ENCODE data around the gene SEL1L.
A peak's percentile ranks its signal among the peaks of the same experiment; 100 is the strongest.

The SEL1L gene

DNA sequence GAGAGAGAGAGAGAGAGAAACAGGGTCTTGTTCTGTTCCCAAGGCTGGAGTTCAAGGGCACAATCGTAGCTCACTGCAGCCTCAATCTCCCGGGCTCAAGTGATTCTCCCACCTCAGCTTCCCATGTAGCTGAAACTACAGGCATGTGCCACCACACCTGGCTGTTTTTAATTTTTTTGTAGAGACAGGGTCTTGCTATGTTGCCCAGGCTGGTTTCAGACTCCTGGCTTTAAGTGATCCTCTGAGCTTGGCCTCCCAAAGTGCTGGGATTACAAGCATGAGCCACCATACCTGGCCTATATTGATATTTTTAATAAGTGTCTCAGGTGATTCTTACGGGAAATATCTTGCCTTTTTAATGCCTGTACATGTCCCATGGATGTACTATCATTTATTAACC lies 82.7 kb downstream of the SEL1L start:
- ATAC-seq: no peak
- H3K27me3 Mint-ChIP-seq: peaks cover 18% of the 10 kb centered on the region

DNA sequence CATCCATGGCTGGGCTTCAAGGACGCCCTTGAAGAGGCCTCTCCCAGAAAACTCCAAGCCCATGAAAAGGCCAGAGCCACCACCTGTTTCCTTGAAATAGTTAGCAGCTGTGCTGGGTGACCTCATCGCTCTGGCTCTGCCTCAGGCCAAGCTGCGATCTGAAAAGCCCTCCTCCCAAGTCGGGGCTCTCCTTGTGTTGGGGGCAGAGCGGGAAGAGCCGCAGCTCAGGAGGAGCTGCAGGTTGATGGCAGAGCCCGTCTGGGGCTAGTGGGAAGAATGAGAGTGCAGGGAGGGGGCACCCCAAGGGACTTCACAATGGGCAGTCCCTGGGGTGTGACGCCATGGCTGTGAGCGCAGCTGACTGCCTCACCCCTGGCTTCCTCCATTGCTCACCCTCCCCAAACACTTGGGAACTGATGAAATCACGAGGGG lies 83.5 kb downstream of the SEL1L start:
- peaks cover 7% of the 10 kb centered on the region for H3K4me1 Mint-ChIP-seq
- H3K4me3 Mint-ChIP-seq: no peak overlapping the region
- ATAC-seq: no peak
- no peaks in the 10 kb centered on the region for H3K36me3 Mint-ChIP-seq
- no peaks in the 10 kb centered on the region for H3K9me3 Mint-ChIP-seq
- H3K27ac Mint-ChIP-seq: no peak overlapping the region
- H3K27me3 Mint-ChIP-seq: peaks cover 18% of the 10 kb centered on the region

More for the DNA sequence above, 82.7 kb downstream of the SEL1L start:
- Mint-ChIP-seq H3K4me1 (peaks cover 14% of the 10 kb centered on the region), H3K27ac (no peak overlapping the region), H3K9me3 (no peaks in the 10 kb centered on the region), H3K4me3 (no peak overlapping the region), H3K36me3 (no peaks in the 10 kb centered on the region)

DNA sequence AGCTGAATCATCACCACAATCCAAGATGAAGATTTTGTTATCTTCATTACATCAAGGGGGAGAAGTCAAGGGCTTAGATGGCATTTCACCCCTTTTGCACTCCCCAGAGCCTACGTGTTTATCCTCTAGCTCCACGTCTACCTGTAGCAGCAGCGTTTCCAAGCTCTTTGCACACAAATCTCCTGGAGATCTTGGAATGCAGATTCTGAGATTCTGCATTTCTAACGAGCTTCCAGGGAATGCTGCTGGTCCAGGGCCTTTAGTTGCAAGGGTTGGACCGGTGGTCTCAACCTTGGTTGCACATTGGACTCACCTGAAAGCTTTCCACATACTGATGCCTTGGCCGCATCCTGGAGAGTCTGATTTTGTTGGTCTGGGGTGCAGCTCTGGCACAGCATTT lies 84.1 kb downstream of the SEL1L start:
- peaks cover 1% of the 10 kb centered on the region for H3K4me1 Mint-ChIP-seq
- no peak overlapping the region for H3K27ac Mint-ChIP-seq
- H3K27me3 Mint-ChIP-seq: peaks cover 19% of the 10 kb centered on the region
- H3K4me3 Mint-ChIP-seq: no peak overlapping the region
- no peaks in the 10 kb centered on the region for H3K36me3 Mint-ChIP-seq
- no peak for ATAC-seq
- no peaks in the 10 kb centered on the region for H3K9me3 Mint-ChIP-seq

DNA sequence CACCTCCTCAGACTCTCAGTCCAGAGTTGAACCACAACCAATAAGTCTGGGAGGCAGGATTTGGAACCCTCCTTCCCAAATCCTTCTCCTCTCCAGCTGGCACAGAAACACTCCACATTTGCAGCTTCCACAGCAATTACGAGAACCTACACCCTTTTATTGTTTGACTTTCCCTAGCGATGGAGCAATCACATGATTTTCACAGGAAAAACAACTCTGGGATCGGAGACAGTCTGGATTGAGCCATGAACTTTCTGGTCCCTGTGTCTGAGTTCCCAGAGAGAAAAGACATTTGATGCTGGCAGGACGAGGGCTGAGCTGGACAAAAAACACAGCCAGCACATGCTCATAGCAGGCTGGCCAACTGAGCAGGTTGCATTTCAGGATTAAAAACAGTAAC lies 84.5 kb downstream of the SEL1L start:
- Mint-ChIP-seq H3K4me1 (no peaks in the 10 kb centered on the region), H3K4me3 (no peak overlapping the region), H3K27ac (no peak overlapping the region), H3K36me3 (no peaks in the 10 kb centered on the region), H3K27me3 (peaks cover 23% of the 10 kb centered on the region), H3K9me3 (no peaks in the 10 kb centered on the region)
- ATAC-seq: no peak

DNA sequence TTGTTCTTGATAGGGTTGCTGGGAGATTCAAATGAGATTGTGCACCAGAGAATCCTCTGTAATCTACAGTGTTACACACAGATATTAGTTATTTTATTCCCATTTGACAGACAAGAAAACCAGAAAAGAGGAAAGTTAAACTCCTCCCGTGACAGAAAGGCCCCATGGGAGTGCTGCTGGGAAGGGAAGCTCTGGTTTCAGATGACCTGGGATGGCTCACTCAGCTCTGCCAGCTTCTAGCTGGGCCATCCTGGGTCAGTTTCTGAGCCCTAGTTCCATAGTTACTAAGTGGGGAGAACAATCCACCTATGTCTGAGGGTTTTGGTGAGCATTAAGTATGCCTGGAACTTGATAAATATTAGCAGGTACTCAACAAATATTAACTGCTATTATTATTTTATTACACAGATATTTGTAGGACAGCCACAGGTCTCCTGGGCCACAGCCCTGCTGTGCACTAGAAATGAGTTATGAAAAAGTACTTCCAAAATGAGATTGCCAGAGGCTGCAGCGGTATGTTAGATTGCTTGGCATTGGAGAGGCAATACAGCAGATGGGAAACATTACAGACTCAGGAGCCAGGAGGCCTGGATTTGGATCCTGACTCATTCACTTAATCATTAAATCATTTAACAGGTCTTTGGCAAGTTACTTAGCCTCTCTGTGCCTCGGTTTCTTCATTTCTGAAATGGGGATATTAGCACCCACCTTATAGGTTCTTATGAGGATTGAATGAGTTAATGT lies 86.5 kb downstream of the SEL1L start:
- H3K4me3 Mint-ChIP-seq: no peak overlapping the region
- H3K27ac Mint-ChIP-seq: no peak overlapping the region
- peaks cover 3% of the 10 kb centered on the region for H3K9me3 Mint-ChIP-seq
- ATAC-seq: no peak
- no peaks in the 10 kb centered on the region for H3K36me3 Mint-ChIP-seq
- peaks cover 41% of the 10 kb centered on the region for H3K27me3 Mint-ChIP-seq
- H3K4me1 Mint-ChIP-seq: no peaks in the 10 kb centered on the region

DNA sequence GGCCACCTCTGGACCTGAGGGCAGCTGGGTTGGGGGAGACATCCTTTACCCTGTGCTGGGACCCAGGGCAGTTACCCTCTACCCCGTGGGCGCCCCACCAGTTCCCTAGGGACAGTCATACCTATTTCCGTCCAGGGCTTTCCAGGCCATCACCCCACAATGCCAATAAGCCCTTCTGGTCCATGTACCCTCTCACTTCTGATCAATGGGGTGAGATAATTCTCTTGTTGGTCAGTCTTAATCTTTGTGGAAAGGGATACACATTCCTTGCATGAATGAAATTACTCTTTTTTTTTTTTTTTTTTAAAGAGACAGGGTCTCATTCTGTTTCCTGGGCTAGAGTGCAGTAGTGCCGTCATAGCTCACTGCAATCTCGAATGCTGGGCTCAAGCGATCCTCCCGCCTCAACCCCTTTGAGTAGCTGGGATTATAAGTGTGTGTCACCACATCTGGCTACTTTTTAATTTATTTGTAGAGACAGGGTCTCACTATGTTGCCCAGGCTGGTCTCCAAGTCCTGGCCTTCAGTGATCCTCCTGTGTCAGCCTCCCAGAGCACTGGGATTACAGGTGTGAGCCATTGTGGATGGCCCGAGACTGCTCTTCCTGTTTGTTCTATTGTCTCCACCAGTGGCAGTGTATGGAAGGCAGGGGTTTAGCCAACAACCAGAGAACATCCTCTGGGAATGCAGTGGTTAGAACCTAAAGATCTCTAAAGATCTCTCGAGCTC lies 87.2 kb downstream of the SEL1L start:
- H3K27ac Mint-ChIP-seq: no peak overlapping the region
- peaks cover 48% of the 10 kb centered on the region for H3K27me3 Mint-ChIP-seq
- no peaks in the 10 kb centered on the region for H3K36me3 Mint-ChIP-seq
- peaks cover 3% of the 10 kb centered on the region for H3K9me3 Mint-ChIP-seq
- no peaks in the 10 kb centered on the region for H3K4me1 Mint-ChIP-seq
- no peak overlapping the region for H3K4me3 Mint-ChIP-seq
- ATAC-seq: no peak

DNA sequence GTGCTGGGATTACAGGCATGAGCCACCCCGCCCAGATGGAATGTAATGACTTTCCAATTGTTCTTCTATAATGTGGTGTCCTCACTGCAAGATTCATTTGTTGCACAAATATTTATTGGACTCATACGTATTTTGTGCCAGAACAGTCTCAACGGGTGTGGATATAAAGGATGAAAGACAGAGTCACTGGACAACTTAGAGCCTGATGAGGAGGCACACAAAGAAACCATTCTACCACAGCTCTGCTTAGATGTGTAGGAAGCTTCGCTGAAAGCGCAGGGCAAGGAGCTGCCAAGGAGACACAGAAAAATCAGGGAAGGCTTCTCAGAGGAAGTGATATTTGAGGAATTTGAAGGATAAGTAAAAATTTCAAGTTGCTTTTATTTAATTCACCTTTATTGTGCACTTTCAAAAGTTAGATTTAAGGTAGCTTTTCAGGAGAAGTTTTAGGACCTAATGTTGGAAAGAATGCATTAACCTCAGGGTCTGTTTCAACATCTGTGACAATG lies 92.0 kb downstream of the SEL1L start:
- Mint-ChIP-seq H3K9me3 (peaks cover 3% of the 10 kb centered on the region), H3K4me1 (peaks cover 9% of the 10 kb centered on the region), H3K27me3 (peaks cover 59% of the 10 kb centered on the region), H3K27ac (no peak overlapping the region), H3K36me3 (no peaks in the 10 kb centered on the region), H3K4me3 (no peak overlapping the region)
- no peak for ATAC-seq

DNA sequence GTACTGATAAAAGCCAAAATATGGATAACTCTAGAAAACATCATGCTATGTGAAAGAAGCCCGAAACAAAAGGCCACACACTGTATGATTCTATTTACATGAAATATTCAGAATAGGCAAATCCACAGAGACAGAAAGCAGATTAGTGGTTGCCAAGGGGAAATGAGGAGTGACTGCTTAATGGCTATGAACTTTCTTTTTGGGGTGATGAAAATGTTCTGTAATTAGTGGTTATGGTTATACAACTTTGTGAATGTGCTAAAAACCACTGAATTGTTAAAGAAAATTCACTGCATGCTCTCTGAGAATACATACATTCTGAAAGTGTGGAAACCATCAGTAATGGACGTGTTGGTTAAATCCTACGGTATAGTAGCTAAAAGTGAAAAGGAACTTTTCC lies 93.6 kb downstream of the SEL1L start:
- ATAC-seq: no peak
- peaks cover 17% of the 10 kb centered on the region for H3K4me1 Mint-ChIP-seq

DNA sequence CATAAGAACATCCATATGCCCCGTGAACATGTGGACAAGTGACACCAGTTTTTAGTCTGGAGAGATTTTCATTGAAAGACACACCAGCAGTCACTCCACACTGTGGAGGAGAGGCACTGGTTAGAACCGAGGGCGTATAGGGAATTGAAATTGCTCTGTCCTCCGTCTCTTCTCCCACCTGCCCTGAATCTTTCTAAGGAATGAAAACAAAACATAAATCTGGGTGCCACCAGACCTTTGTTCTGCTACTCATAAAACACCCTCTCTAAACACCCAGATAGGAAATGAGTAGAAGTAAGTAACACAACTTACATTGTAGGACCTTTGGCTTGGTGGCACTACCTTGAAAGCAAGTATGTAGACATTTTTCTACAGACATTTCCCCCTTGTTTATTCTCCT lies 96.4 kb downstream of the SEL1L start:
- no peaks in the 10 kb centered on the region for H3K36me3 Mint-ChIP-seq
- H3K4me1 Mint-ChIP-seq: peaks cover 18% of the 10 kb centered on the region
- H3K27ac Mint-ChIP-seq: no peak overlapping the region
- peak overlapping the region; percentile 49 for H3K4me3 Mint-ChIP-seq
- H3K27me3 Mint-ChIP-seq: peaks cover 73% of the 10 kb centered on the region
- no peaks in the 10 kb centered on the region for H3K9me3 Mint-ChIP-seq
- ATAC-seq: no peak

More for the DNA sequence above, 93.6 kb downstream of the SEL1L start:
- Mint-ChIP-seq H3K27ac (no peak overlapping the region), H3K36me3 (no peaks in the 10 kb centered on the region), H3K4me3 (no peak overlapping the region), H3K27me3 (peaks cover 68% of the 10 kb centered on the region), H3K9me3 (peaks cover 3% of the 10 kb centered on the region)

DNA sequence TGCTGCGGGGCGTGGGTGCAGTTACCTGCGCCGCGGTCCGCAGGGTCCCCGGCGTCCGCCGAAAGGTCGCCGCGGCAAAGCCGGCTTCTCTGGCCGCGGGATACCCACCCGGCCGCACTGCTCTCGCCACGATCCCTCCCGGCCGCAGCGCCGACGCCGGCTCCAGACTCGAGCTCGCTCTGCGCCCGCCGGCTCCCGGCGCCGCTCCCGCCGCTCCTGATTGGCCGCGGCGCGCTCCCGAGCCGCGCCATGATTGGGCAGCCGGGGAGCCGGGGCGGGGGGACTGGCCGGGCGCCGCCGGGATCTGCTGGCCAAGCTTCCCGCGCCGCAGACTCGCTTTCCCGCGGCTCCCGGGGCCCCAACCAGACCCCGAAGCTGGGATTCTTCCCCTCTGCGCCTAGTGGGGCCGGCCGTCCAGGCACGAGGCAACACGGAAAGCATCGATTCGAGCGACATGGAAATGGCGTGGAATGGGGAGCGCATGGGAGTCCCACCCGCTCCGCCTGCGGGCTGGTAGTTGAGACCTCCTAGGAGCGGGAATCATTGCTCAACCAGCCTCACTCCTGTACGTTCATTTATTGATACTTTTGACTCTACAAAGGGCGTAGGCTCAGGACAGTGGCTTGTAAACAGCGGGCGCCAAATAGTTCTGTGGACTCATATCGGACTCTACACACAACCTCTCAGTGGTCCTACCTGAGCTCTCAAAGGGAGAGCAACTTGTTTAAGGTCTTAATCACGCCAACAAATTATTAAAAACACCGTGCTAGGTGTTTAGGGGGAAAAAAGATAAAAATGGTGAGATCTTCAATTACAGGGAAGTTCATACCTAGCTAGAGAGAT lies 97.1 kb downstream of the SEL1L start:
- H3K36me3 Mint-ChIP-seq: no peaks in the 10 kb centered on the region
- no peaks in the 10 kb centered on the region for H3K9me3 Mint-ChIP-seq
- peak overlapping the region; percentile 49 for H3K4me3 Mint-ChIP-seq
- peaks cover 72% of the 10 kb centered on the region for H3K27me3 Mint-ChIP-seq
- H3K4me1 Mint-ChIP-seq: peaks cover 18% of the 10 kb centered on the region
- no peak overlapping the region for H3K27ac Mint-ChIP-seq
- peak; percentile 68 for ATAC-seq

DNA sequence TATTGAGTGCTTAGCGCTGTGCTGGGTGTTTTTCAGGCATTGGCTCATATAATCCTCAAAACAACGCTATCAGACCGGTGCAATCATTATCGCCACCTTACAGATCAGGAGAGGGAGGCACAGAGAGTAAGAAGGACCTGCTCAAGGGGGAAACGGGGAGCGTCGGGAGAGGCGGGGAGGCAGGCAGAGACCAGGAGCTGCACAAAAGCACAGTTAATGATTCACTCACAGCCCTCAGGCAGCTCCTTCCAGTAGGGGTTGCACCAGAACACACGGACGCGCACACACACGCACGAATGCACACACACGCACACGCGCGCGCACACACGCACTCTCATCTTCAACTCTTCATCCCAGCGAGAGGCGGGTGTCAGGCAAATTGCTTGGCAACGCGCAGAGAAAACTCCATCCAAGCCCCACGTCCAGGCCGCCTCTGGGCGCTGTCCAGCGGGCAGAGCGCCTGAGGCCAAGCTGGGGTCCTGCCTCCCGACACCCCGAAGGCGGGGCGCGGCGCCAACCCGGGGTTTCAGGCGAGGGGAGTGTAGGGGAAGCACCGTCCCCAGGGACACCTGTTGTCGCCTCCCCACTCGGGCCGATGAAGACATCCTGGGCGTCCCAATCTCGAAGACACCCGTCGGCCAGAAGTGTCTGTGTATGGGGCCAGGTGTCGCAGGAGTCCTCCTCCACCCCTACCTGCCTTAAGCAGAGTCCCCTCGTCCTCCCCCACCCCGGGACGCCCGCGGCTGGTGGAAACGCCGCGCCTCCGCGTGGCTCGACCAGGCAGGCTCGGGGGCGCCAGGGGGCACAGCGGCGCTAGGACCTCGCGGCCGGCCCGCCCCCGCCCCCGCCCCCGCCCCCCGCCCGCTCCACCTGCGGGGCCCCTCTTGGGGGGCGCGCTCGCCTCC lies 98.0 kb downstream of the SEL1L start:
- peaks cover 63% of the 10 kb centered on the region for H3K27me3 Mint-ChIP-seq
- H3K4me3 Mint-ChIP-seq: peak overlapping the region; percentile 58
- H3K36me3 Mint-ChIP-seq: no peaks in the 10 kb centered on the region
- ATAC-seq: peak; percentile 51
- peaks cover 18% of the 10 kb centered on the region for H3K4me1 Mint-ChIP-seq
- H3K9me3 Mint-ChIP-seq: no peaks in the 10 kb centered on the region
- no peak overlapping the region for H3K27ac Mint-ChIP-seq

DNA sequence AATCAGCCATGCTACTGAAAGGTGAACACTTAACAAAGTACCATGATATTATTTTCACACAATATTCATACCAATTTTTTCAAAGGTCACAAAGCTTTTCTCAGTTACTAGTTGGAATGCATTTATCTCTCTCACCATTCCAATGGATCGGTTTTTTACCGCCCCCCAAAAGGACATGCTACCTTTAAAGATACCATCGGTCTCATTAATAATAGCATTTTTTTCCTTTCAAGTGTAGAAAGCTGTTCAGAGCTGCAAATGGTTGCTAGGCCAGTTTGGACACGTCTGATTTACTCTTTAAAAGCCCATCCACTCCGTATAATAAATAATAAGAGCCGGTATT lies 98.6 kb downstream of the SEL1L start:
- peak overlapping the region; percentile 58 for H3K4me3 Mint-ChIP-seq
- no peaks in the 10 kb centered on the region for H3K36me3 Mint-ChIP-seq
- no peak for ATAC-seq
- no peak overlapping the region for H3K27ac Mint-ChIP-seq
- H3K9me3 Mint-ChIP-seq: no peaks in the 10 kb centered on the region
- H3K4me1 Mint-ChIP-seq: peaks cover 18% of the 10 kb centered on the region
- peaks cover 68% of the 10 kb centered on the region for H3K27me3 Mint-ChIP-seq

DNA sequence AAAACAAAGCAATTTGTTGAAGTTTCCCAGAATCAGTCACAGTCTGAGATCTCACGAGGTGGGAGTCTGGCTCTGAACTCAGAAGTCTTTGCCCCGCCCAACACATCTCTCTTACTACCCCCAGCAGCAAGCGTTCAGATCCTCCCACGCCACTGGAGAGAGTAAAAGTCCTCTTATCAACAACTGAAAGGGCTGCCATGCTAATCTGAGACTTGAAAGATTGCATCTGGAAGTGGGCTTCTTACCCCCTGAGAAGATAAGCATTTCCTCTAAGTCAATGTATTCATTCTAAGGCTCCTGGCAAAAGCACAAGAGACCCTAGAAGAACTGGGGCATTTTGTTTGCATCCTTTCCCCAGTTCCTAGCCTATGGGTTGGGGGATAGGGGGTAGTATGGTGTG lies 99.4 kb downstream of the SEL1L start:
- Mint-ChIP-seq H3K9me3 (no peaks in the 10 kb centered on the region), H3K4me3 (no peak overlapping the region), H3K36me3 (no peaks in the 10 kb centered on the region), H3K27me3 (peaks cover 72% of the 10 kb centered on the region), H3K4me1 (peaks cover 18% of the 10 kb centered on the region), H3K27ac (no peak overlapping the region)
- ATAC-seq: no peak

DNA sequence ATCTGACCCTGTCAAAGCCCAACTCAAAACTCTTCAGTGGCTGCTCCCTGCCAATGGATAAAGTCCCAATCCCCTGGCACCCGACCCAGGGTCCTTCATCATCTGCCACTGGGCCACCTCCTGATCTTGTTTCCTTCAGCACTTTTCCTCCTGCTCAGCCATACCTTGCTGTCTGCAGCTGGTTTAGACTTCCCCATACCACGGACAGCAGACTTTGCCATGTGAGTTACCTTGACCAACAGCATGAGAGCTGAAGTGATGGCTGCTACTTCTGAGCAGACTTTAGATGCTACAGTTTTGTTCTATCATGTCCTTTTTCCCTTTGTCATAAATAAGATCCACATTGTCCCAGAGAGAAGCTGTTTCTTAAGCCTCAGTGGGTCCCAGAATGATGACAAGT lies 100.3 kb downstream of the SEL1L start:
- H3K4me3 Mint-ChIP-seq: no peak overlapping the region
- no peak for ATAC-seq
- peaks cover 73% of the 10 kb centered on the region for H3K27me3 Mint-ChIP-seq
- no peaks in the 10 kb centered on the region for H3K9me3 Mint-ChIP-seq
- H3K4me1 Mint-ChIP-seq: peaks cover 18% of the 10 kb centered on the region
- H3K27ac Mint-ChIP-seq: no peak overlapping the region
- no peaks in the 10 kb centered on the region for H3K36me3 Mint-ChIP-seq
